T-helper 2 cell treated with Interferon-gamma antibody and Interleukin-4, amounts not matched to agents 100 ng/mL and 5 ng/mL, for 36 hours (primary cell): ENCODE results near the gene RGL1. TPM values are rescaled to one million over a fixed set of nuclear protein-coding genes. Genes with fewer than 3 reads are reported as not detected.

Experiments used
- intact Hi-C: fragments of 100-400 bp; cut with micrococcal nuclease; formaldehyde crosslinking; loops from one replicate; pipeline ENCODE4 v1.15.1; 2023
- total RNA-seq: library from RNA; stranded (reverse); gene quantifications from 2 replicates; pipeline ENCODE4 v1.2.3, GENCODE V29; 2022

The RGL1 gene
- total RNA-seq, 1 donor from 2014 or later: 2.7 TPM

- intact Hi-C loops: no loop called here
These were observed 143.1 kb downstream of the RGL1 start for GRCh38 chr1:183947988-183948387.

GRCh38 chr1:183952101-183952500 lies 147.2 kb downstream of the RGL1 start:
- intact Hi-C loops: loop anchor here (10.0 kb wide), 2 partner anchors 803 to 1093 kb away; partner anchors contain the start of genes EDEM3 and RNF2

- intact Hi-C loops: loop anchor here (10.0 kb wide), 2 partner anchors 802 to 1092 kb away; partner anchors contain the start of genes EDEM3 and RNF2
These were observed 148.1 kb downstream of the RGL1 start for GRCh38 chr1:183953031-183953430.

- intact Hi-C loops: loop anchor here (10.0 kb wide), 2 partner anchors 800 to 1090 kb away; partner anchors contain the start of genes EDEM3 and RNF2
These were observed 149.6 kb downstream of the RGL1 start for GRCh38 chr1:183954496-183954895.

- intact Hi-C loops: loop anchor here (1.0 to 10.0 kb wide), 7 partner anchors 40 to 1088 kb away; partner anchors contain the start of genes COLGALT2, EDEM3, RNF2 and TSEN15
These were observed 151.8 kb downstream of the RGL1 start for GRCh38 chr1:183956559-183957188.

- intact Hi-C loops: loop anchor here (5.0 to 10.0 kb wide), 4 partner anchors 80 to 1087 kb away; partner anchors contain the start of genes COLGALT2, EDEM3 and RNF2
These were observed 152.4 kb downstream of the RGL1 start for GRCh38 chr1:183957216-183957830.

DNA sequence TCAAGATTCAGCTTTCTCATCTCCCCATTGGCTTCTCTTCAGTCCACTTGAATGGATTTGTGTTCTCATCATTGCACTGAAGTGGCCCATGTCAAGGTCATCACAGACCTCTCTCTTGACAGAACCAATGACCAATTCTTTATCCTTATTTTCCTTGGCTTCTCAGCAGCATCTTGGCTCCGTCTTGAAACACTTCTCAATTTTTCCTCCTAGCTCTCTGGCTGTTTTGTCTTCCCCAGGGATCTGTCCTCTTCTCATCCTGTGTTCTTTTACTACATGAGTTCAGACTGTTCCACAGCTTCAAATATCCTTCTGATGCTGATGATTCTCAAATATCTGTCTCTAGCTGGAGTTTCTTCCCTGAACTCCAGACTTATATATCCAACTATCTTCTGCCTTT lies 154.0 kb downstream of the RGL1 start:
- intact Hi-C loops: loop anchor here (5.0 to 10.0 kb wide), 4 partner anchors 78 to 1086 kb away; partner anchors contain the start of genes COLGALT2, EDEM3 and RNF2

- intact Hi-C loops: no loop called here
These were observed 156.2 kb downstream of the RGL1 start for GRCh38 chr1:183961132-183961531.

DNA sequence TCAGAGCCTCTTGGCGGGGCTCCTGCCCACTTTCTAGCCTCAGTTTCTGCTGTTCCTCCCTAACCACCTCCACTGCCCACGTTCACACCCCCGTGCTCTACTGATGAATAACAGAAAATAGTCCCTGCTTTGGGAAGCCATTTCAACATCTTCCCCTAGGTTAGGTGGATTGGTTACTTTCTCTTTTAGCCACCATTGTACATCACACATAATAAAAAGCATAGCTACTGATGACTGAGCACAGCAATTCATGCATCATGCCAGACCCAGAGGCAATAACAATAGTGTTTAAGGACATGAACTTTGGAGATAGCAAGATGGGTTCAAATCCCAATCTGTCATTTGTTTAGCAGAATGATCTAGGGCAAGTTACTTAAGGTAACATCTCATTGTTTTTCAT lies 158.0 kb downstream of the RGL1 start:
- intact Hi-C loops: no loop called here

GRCh38 chr1:183965726-183966125 lies 160.8 kb downstream of the RGL1 start:
- intact Hi-C loops: no loop called here

DNA sequence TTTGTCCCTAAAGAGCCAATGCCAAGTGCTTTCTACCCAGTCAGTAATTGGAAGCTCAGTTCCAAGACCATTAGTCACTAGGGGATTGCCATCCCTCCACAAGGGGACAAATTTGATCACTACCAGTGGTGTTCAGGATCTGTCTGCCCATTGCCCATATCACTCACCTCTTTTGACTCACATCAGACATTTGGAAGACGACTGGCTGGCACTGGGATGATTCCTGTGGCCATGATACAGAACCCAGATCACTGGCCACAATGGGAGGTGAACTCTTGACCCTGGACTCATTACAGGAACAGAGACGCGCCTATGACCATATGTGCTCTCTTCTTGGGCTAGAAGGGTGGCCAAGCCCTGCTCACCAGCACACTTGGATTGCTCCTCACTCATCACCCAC lies 161.6 kb downstream of the RGL1 start:
- intact Hi-C loops: no loop called here

GRCh38 chr1:183967914-183968313 lies 163.0 kb downstream of the RGL1 start:
- intact Hi-C loops: no loop called here

- intact Hi-C loops: no loop called here
These were observed 163.5 kb downstream of the RGL1 start for GRCh38 chr1:183968386-183968785.

- intact Hi-C loops: no loop called here
These were observed 165.8 kb downstream of the RGL1 start for GRCh38 chr1:183970516-183971300.

DNA sequence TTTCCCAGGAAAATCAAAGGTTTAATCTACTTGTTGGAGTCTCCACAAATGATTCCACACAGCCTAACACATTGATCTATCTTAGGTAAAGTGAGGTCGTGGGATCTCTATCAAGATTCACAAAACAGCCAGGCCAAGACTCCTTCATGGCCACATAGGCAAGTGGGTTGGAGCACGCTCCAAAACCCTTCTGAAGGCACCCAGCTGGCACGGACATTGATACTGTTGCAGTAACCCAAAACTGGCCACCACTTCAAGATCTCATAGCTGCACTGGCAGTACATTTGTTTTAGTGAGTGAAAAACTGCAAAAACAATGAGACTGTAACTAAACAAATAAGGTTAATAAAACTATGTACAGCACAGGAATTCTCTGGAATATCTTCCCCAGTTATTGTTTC lies 170.7 kb downstream of the RGL1 start:
- intact Hi-C loops: no loop called here

GRCh38 chr1:183977717-183978116 lies 172.8 kb downstream of the RGL1 start:
- intact Hi-C loops: no loop called here

Other genes with a start within 250 kb of the RGL1 start
- 20.9 and 22.9 TPM in 2 replicates for gene NCF2, start 214.7 kb upstream of the RGL1 start, total RNA-seq
- 264 and 274 TPM in 2 replicates for gene ARPC5, start 169.3 kb upstream of the RGL1 start, total RNA-seq
- gene APOBEC4, start 151.8 kb upstream of the RGL1 start, total RNA-seq: not detected in 2 replicates
- gene COLGALT2, start 232.6 kb downstream of the RGL1 start, total RNA-seq: 0.64 and 0.68 TPM in 2 replicates
- gene TSEN15, start 246.6 kb downstream of the RGL1 start, total RNA-seq: 42.0 and 44.5 TPM in 2 replicates